Glutamatergic neuron (in vitro differentiated cells): ENCODE results near the gene AIMP2. TPM values are rescaled to one million over a fixed set of nuclear protein-coding genes. Genes with fewer than 3 reads are reported as not detected.
"Not testable (repeated sequence)": the region's sequence is repeated elsewhere in the genome, so short reads cannot be mapped to it uniquely, and the experiment has no call there.

Experiments used
- DNase-seq: peaks from one replicate; pipeline ENCODE4 v3.0.0; 2022
- H3K27ac Mint-ChIP-seq: one replicate; pipeline ENCODE4 v1.8.0; 2020; ENCODE audit warnings: mild to moderate bottlenecking, mixed read lengths, inconsistent platforms; ENCODE audit not compliant: unreplicated experiment
- H3K27me3 Mint-ChIP-seq: one replicate; pipeline ENCODE4 v1.8.0; 2020; ENCODE audit warnings: mild to moderate bottlenecking, moderate library complexity, mixed read lengths, inconsistent platforms; ENCODE audit not compliant: unreplicated experiment
- H3K36me3 Mint-ChIP-seq: one replicate; pipeline ENCODE4 v1.8.0; 2020; ENCODE audit warnings: mild to moderate bottlenecking, mixed read lengths, inconsistent platforms; ENCODE audit not compliant: unreplicated experiment
- H3K4me1 Mint-ChIP-seq: one replicate; pipeline ENCODE4 v1.8.0; 2020; ENCODE audit warnings: mild to moderate bottlenecking, low read depth, mixed read lengths, inconsistent platforms; ENCODE audit not compliant: unreplicated experiment
- H3K4me3 Mint-ChIP-seq: one replicate; pipeline ENCODE4 v1.8.0; 2020; ENCODE audit warnings: mild to moderate bottlenecking, mixed read lengths, inconsistent platforms; ENCODE audit not compliant: unreplicated experiment
- H3K9me3 Mint-ChIP-seq: one replicate; pipeline ENCODE4 v1.8.0; 2020; ENCODE audit warnings: mild to moderate bottlenecking, moderate library complexity, mixed read lengths, inconsistent platforms; ENCODE audit not compliant: unreplicated experiment
- total RNA-seq: library from RNA; stranded (reverse); fragmentation: NEBNext Ultra II Directional; extraction: Animal tissue kit (Norgen Biotek cat#: 25700); gene quantifications from one replicate; pipeline ENCODE4 v1.2.1, GENCODE V29; 2021; ENCODE audit not compliant: unreplicated experiment
- TF ChIP-seq, protein P1 (sequence below): fragments of 200-600 bp; sonication (generic); IDR thresholded peaks from one replicate; pipeline ENCODE4 v1.5.0; 2021; ENCODE audit not compliant: partially characterized antibody, unreplicated experiment

AIMP2 gene
- total RNA-seq, 1 donor from 2014 or later, result 35.2 TPM

GRCh38 chr7:6035165-6035564, 26.1 kb downstream of the AIMP2 start:
- TF ChIP-seq, protein P1, sequence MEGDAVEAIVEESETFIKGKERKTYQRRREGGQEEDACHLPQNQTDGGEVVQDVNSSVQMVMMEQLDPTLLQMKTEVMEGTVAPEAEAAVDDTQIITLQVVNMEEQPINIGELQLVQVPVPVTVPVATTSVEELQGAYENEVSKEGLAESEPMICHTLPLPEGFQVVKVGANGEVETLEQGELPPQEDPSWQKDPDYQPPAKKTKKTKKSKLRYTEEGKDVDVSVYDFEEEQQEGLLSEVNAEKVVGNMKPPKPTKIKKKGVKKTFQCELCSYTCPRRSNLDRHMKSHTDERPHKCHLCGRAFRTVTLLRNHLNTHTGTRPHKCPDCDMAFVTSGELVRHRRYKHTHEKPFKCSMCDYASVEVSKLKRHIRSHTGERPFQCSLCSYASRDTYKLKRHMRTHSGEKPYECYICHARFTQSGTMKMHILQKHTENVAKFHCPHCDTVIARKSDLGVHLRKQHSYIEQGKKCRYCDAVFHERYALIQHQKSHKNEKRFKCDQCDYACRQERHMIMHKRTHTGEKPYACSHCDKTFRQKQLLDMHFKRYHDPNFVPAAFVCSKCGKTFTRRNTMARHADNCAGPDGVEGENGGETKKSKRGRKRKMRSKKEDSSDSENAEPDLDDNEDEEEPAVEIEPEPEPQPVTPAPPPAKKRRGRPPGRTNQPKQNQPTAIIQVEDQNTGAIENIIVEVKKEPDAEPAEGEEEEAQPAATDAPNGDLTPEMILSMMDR, result no peak
- Mint-ChIP-seq H3K27me3 (peaks cover 2% of the 10 kb centered on the region), H3K4me1 (no peaks in the 10 kb centered on the region), H3K9me3 (peaks cover 3% of the 10 kb centered on the region), H3K27ac (no peak overlapping the region), H3K36me3 (peaks cover 5% of the 10 kb centered on the region), H3K4me3 (no peak overlapping the region)
- DNase-seq, result no peak

DNA sequence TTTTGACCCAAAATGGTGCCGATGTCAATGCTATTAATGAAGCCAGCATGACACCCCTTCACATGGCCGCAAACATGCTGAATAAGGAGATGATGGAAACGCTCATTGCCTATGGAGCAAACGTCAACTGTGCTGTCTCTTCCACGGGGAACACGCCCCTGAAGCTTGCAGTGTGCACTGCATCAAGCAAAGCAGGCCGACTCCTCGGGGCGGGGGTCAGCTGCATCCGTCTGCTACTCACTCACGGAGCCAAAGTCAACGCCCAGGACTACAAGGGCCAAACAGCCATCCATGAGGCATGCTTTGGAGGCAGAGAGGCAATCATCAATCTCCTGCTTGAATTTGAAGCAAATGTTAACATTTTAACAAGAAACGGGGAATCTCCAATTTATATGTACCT, 26.6 kb downstream of the AIMP2 start:
- Mint-ChIP-seq H3K4me1 (no peaks in the 10 kb centered on the region), H3K4me3 (no peak overlapping the region), H3K9me3 (peaks cover 3% of the 10 kb centered on the region), H3K27ac (no peak overlapping the region), H3K27me3 (peaks cover 2% of the 10 kb centered on the region), H3K36me3 (peaks cover 5% of the 10 kb centered on the region)
- TF ChIP-seq, protein P1, result no peak
- DNase-seq, result no peak

DNA sequence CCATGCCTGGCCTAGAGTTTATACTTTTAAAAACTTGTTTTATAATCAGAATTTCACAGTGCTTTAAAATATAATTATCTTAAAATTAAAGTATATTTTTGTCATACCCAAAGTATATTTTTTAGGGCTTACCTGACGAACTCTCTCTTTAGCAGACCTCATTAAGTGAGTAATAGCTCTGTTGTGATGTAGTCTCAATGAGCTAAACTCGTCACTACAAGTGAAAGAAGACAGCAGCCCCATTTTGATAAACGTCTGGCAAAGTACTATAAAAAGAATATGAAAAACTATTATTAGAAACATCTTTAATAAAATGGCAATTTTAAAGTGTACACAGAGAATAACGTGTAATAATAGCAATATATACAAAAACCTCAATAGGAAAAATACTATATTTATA, 40.7 kb downstream of the AIMP2 start:
- no peak overlapping the region for H3K4me3 Mint-ChIP-seq
- no peak for DNase-seq
- H3K27ac Mint-ChIP-seq, result no peak overlapping the region
- TF ChIP-seq, protein P1, result no peak
- no peaks in the 10 kb centered on the region for H3K4me1 Mint-ChIP-seq
- no peaks in the 10 kb centered on the region for H3K9me3 Mint-ChIP-seq
- no peaks in the 10 kb centered on the region for H3K27me3 Mint-ChIP-seq
- no peaks in the 10 kb centered on the region for H3K36me3 Mint-ChIP-seq

GRCh38 chr7:6051185-6051584, 42.1 kb downstream of the AIMP2 start:
- not testable (repeated sequence) for H3K27me3 Mint-ChIP-seq, DNase-seq, H3K9me3 Mint-ChIP-seq, H3K36me3 Mint-ChIP-seq, H3K4me3 Mint-ChIP-seq, H3K4me1 Mint-ChIP-seq, H3K27ac Mint-ChIP-seq

DNA sequence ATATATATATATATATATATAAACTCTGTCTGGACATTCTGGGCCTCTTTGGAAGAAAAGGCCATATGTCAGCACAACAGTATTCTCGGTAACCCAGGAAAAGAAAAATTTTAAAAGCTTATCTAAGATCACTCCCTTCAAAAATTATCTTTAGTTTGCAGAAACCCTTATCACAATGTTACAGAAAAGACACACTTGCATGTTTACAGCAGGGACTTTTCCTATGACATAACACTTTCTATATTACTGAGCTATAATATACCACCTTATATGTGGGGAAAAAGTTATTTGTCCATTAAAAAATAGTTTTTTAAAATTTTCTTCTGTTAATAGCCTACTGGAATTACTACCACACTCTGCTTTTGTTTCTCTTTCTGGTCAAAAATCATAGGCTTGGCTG, 47.5 kb downstream of the AIMP2 start:
- H3K27ac Mint-ChIP-seq, result no peak overlapping the region
- H3K9me3 Mint-ChIP-seq, result peaks cover 6% of the 10 kb centered on the region
- no peaks in the 10 kb centered on the region for H3K27me3 Mint-ChIP-seq
- H3K36me3 Mint-ChIP-seq, result no peaks in the 10 kb centered on the region
- H3K4me3 Mint-ChIP-seq, result no peak overlapping the region
- peaks cover 1% of the 10 kb centered on the region for H3K4me1 Mint-ChIP-seq
- TF ChIP-seq, protein P1, result no peak
- DNase-seq, result no peak
